HG02623 (cell line): ENCODE measurements around the gene MYPN.
"Not testable (repeated sequence)": the region's sequence is repeated elsewhere in the genome, so short reads cannot be mapped to it uniquely, and the experiment has no call there.

ENCODE experiments used
- ATAC-seq: cut with Tn5 transposase; IDR thresholded peaks from one replicate; pipeline ENCODE4 v1.9.1; 2021; ENCODE audit warnings: moderate library complexity; ENCODE audit not compliant: unreplicated experiment

MYPN gene

GRCh38 chr10:68109331-68109730 is at the start of gene MYPN:
MYPN (plus strand) TSS chr10:68109488; CDS start chr10:68121439, 11,951 bp downstream.
- no peak for ATAC-seq

- ATAC-seq: no peak
These were observed 42.3 kb upstream of the MYPN start for GRCh38 chr10:68067029-68067428.

GRCh38 chr10:68067508-68067907 is 41.8 kb upstream of the MYPN start:
- no peak for ATAC-seq

- no peak for ATAC-seq
These were observed 35.7 kb upstream of the MYPN start for GRCh38 chr10:68073631-68074030.

GRCh38 chr10:68074031-68074774 is 35.1 kb upstream of the MYPN start:
- no peak for ATAC-seq

- ATAC-seq: peak; percentile 82
These were observed 34.3 kb upstream of the MYPN start, which contains the start of gene HERC4 for GRCh38 chr10:68074775-68075549. HERC4 (minus strand) TSS chr10:68075283; CDS start chr10:68073108, 2,175 bp downstream.

- ATAC-seq: no peak
These were observed 33.7 kb upstream of the MYPN start for GRCh38 chr10:68075550-68076004.

- not testable (repeated sequence) for ATAC-seq
These were observed 33.2 kb upstream of the MYPN start for GRCh38 chr10:68076081-68076480.

- no peak for ATAC-seq
These were observed 32.3 kb upstream of the MYPN start for GRCh38 chr10:68077026-68077425.

- no peak for ATAC-seq
These were observed 29.9 kb upstream of the MYPN start for GRCh38 chr10:68079434-68079833.

- ATAC-seq: no peak
These were observed 28.3 kb upstream of the MYPN start for GRCh38 chr10:68080853-68081431.

- ATAC-seq: no peak
These were observed 27.4 kb upstream of the MYPN start for GRCh38 chr10:68081916-68082315.

GRCh38 chr10:68082872-68083271 is 26.4 kb upstream of the MYPN start:
- ATAC-seq: no peak

GRCh38 chr10:68083953-68084352 is 25.3 kb upstream of the MYPN start:
- no peak for ATAC-seq

- no peak for ATAC-seq
These were observed 24.8 kb upstream of the MYPN start for GRCh38 chr10:68084469-68084868.

- no peak for ATAC-seq
These were observed 23.3 kb upstream of the MYPN start for GRCh38 chr10:68086011-68086410.

GRCh38 chr10:68086910-68087684 is 22.2 kb upstream of the MYPN start:
- ATAC-seq: no peak

GRCh38 chr10:68087685-68088401 is 21.4 kb upstream of the MYPN start:
- no peak for ATAC-seq

GRCh38 chr10:68088740-68089139 is 20.5 kb upstream of the MYPN start:
- ATAC-seq: no peak

GRCh38 chr10:68090586-68090985 is 18.7 kb upstream of the MYPN start:
- no peak for ATAC-seq
